OCI-LY3 (cell line): ENCODE measurements around the gene OR5H15.

ENCODE experiments used
- CTCF ChIP-seq: fragments of 200-600, 300-600 bp; sonication (generic); IDR thresholded peaks from 2 replicates; pipeline ENCODE4 v1.5.1; 2014; ENCODE audit warnings: antibody characterized with exemption, low read length, low read depth
- EZH2phosphoT487 ChIP-seq: fragments of 200-600 bp; shearing (Covaris generic); IDR thresholded peaks from 2 replicates; pipeline ENCODE4 v1.6.1; 2018; ENCODE audit warnings: antibody characterized with exemption, mixed run types, low read depth

DNA sequence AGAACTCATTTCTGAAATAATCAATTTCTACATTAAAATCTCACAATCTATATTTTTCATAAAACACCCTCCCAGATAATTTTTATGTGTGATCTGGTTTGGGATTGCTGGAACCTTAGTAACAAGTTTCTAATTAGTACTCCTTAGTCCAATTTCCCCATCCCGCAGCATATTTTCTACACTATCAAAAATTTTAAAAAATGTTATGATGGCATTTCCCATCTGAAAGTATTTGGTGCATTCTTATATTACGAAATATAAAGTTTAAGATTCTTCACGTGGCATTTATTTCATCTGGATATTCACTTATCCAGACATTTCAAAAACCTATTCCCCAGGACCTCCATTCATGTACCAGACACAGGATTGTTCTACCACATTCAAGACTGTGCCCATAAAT is 17.7 kb upstream of the OR5H15 start:
- TF ChIP-seq CTCF (no peak), EZH2phosphoT487 (no peak)
